K562 (cell line): ENCODE results near the gene SUDS3. TPM values are rescaled to one million over a fixed set of nuclear protein-coding genes. Genes with fewer than 3 reads are reported as not detected.

Experiments used
- ATAC-seq: fragments of 200-7000 bp; cut with Tn5 transposase; 3 replicates; pipeline ENCODE4 v1.9.1; 2020; ENCODE audit warnings: moderate library complexity
- BruUV-seq: library from RNA; stranded (reverse); fragments of 400-500 nt; replicated peaks from 2 replicates; lab custom pipeline; 2021; lab: Mats Ljungman, UMichigan
- CTCF ChIA-PET: fragments of 300-600 bp; formaldehyde crosslinking; extraction: SDS; loops from one replicate; lab custom pipeline; 2021; ENCODE audit warnings: low intra/inter-chr PET ratio; lab: Yijun Ruan, JAX
- POLR2A ChIA-PET: fragments of 300-600, 350-650 bp; sonication (Branson Sonifier 250); formaldehyde crosslinking; extraction: SDS; loops from one replicate; lab custom pipeline; 2021; ENCODE audit warnings: antibody characterized with exemption, inconsistent platforms; lab: Yijun Ruan, JAX
- DNase-seq, 4 experiments: peaks; one replicate each; pipeline versions ENCODE4 v3.0.0 to v3.0.0-alpha.2; 2011 to 2018; ENCODE audit warnings: low spot score in 3 of 4, mixed read lengths in 3 of 4; ENCODE audit errors: extremely low read depth in 1 of 4
- FAIRE-seq: peaks from 2 replicates; lab custom pipeline; 2011; peaks lifted over from hg19 to GRCh38; lab: Jason Lieb, UNC
- H2AFZ ChIP-seq: 2 replicates; pipeline ENCODE4 v1.6.0; 2011; ENCODE audit warnings: low read depth, low read length, control low read depth, inconsistent platforms
- H3K27ac ChIP-seq: fragments of 200-600 bp; 3 replicates; pipeline ENCODE4 v1.8.0; 2011; ENCODE audit warnings: low read depth, mild to moderate bottlenecking, control low read depth, inconsistent platforms, low read length, moderate library complexity, mixed read lengths; ENCODE audit errors: extremely low read depth
- H3K27me3 ChIP-seq, 2 experiments: fragments of 300-600 bp in 1 of 2; 2 replicates in 1 of 2; 3 replicates in 1 of 2; pipeline versions ENCODE4 v1.6.0 to v1.8.0; 2011; ENCODE audit warnings: inconsistent platforms in 2 of 2, low read length in 2 of 2, mild to moderate bottlenecking in 1 of 2, mixed read lengths in 1 of 2, moderate library complexity in 1 of 2; ENCODE audit not compliant: control insufficient read depth in 2 of 2, insufficient read depth in 2 of 2
- H3K36me3 ChIP-seq: fragments of 300-600 bp; 3 replicates; pipeline ENCODE4 v1.8.0; 2011; ENCODE audit warnings: mild to moderate bottlenecking, low read length, inconsistent platforms; ENCODE audit not compliant: control insufficient read depth, insufficient read depth
- H3K4me1 ChIP-seq, 2 experiments: fragments of 200-600 bp in 1 of 2; replicated peaks in 1 of 2; 2 replicates in 1 of 2; 3 replicates in 1 of 2; pipeline versions ENCODE4 v1.5.1 to v1.8.0; 2011; ENCODE audit warnings: inconsistent platforms in 2 of 2, low read length in 2 of 2, mild to moderate bottlenecking in 1 of 2, mixed read lengths in 1 of 2, moderate library complexity in 1 of 2; ENCODE audit not compliant: control insufficient read depth in 2 of 2, insufficient read depth in 2 of 2
- H3K4me2 ChIP-seq: 2 replicates; pipeline ENCODE4 v1.6.1; 2011; ENCODE audit warnings: low read length, control low read depth, inconsistent platforms, mixed read lengths; ENCODE audit not compliant: insufficient read depth
- H3K4me3 ChIP-seq: fragments of 200-600 bp; sonication (generic), shearing (Covaris generic); 2 replicates; pipeline ENCODE4 v1.5.1; 2016; ENCODE audit warnings: control low read depth, inconsistent platforms
- H3K79me2 ChIP-seq: fragments of 200-600 bp; 3 replicates; pipeline ENCODE4 v1.8.0; 2011; ENCODE audit warnings: low read length, inconsistent platforms; ENCODE audit not compliant: control insufficient read depth, insufficient read depth
- H3K9ac ChIP-seq, 2 experiments: 2 replicates each; pipeline versions ENCODE4 v1.6.0 to v1.6.1; 2011; ENCODE audit warnings: low read depth in 2 of 2, low read length in 2 of 2, control low read depth in 1 of 2, inconsistent platforms in 1 of 2, mild to moderate bottlenecking in 1 of 2, mixed read lengths in 1 of 2; ENCODE audit not compliant: insufficient read depth in 1 of 2
- H3K9me1 ChIP-seq: one replicate; pipeline ENCODE4 v1.6.0; 2011; ENCODE audit warnings: inconsistent platforms, mild to moderate bottlenecking, low read length, moderate library complexity; ENCODE audit not compliant: control insufficient read depth, insufficient read depth
- H3K9me3 ChIP-seq: replicated peaks from 2 replicates; pipeline ENCODE4 v1.5.1; 2011; ENCODE audit warnings: low read depth, low read length, inconsistent platforms; ENCODE audit not compliant: control insufficient read depth, insufficient read depth
- H4K20me1 ChIP-seq: replicated peaks from 2 replicates; pipeline ENCODE4 v1.6.1; 2011; ENCODE audit warnings: low read length, inconsistent platforms, mixed read lengths; ENCODE audit not compliant: control insufficient read depth, insufficient read depth
- CHD4 ChIP-seq: fragments of 200-600 bp; sonication (generic); IDR thresholded peaks from 3 replicates; pipeline ENCODE4 v1.6.1; 2012; ENCODE audit warnings: low read depth, mild to moderate bottlenecking, mixed read lengths, low read length, inconsistent platforms; ENCODE audit not compliant: insufficient read depth, insufficient replicate concordance, poor library complexity, severe bottlenecking
- HDAC3 ChIP-seq: fragments of 450-650 bp; IDR thresholded peaks from 2 replicates; pipeline ENCODE4 v1.6.1; 2018; ENCODE audit warnings: borderline replicate concordance, mild to moderate bottlenecking, moderate library complexity; ENCODE audit not compliant: partially characterized antibody
- MCM7 ChIP-seq, 2 experiments: fragments of 450-650 bp; IDR thresholded peaks; 2 replicates each; pipeline ENCODE4 v1.6.1; 2016 to 2018
- PKNOX1 ChIP-seq: fragments of 450-650 bp; IDR thresholded peaks from 2 replicates; pipeline ENCODE4 v1.6.1; 2016
- PPARD ChIP-seq: fragments of 250-450 bp; sonication (Bioruptor Pico); IDR thresholded peaks from 2 replicates; pipeline ENCODE4 v1.8.0; 2022; ENCODE audit warnings: inconsistent platforms, mild to moderate bottlenecking, moderate library complexity
- ZNF511 ChIP-seq: sonication (generic); formaldehyde crosslinking; IDR thresholded peaks from 2 replicates; pipeline ENCODE4 v1.8.0; 2022; ENCODE audit warnings: mild to moderate bottlenecking, missing genetic modification reagents
- WGBS: fragments of 100-300 bp; shearing (Covaris generic); methylation state at CpG from one replicate; pipeline ENCODE4 v1.1.6; 2016; ENCODE audit warnings: low coverage, mixed read lengths; ENCODE audit not compliant: insufficient coverage; ENCODE audit errors: missing lambda C conversion rate; 5-methylcytosine and 5-hydroxymethylcytosine counted together
- in situ Hi-C: fragments of 300-500 bp; cut with MboI; formaldehyde crosslinking; loops from 4 replicates; pipeline ENCODE4 v1.15.0; 2018; ENCODE audit warnings: inconsistent platforms, mixed read lengths
- intact Hi-C: fragments of 100-400 bp; cut with micrococcal nuclease; formaldehyde crosslinking; loops from 2 replicates; pipeline ENCODE4 v1.14.2; 2022
- polyA plus RNA-seq, 8 experiments: library from polyadenylated mRNA; depleted of rRNA in 4 of 8; stranded (reverse) in 5 of 8; unstranded in 3 of 8; fragments of >200 nt; fragmentation: Nextera tagmentation in 2 of 8; fragmentation: Illumina TruSeq in 1 of 8; extraction: Ambion mirVana in 2 of 8; extraction: Trizol in 1 of 8; gene quantifications; 2 replicates each; pipeline versions ENCODE4 v1.2.1 to v1.2.3, GENCODE V29; 2011 to 2014; ENCODE audit warnings: inconsistent platforms in 1 of 8, missing spikeins in 1 of 8
- total RNA-seq, 7 experiments: library from RNA; depleted of rRNA in 6 of 7; stranded (reverse); fragments of >200 nt in 6 of 7; fragmentation: Illumina TruSeq in 2 of 7; extraction: Trizol in 2 of 7; gene quantifications; 2 replicates each; pipeline versions ENCODE4 v1.2.1 to v1.2.3, GENCODE V29; 2011 to 2021; ENCODE audit warnings: low replicate concordance in 1 of 7
- TF ChIP-seq, protein P1 (sequence below), 2 experiments: fragments of 450-650 bp; IDR thresholded peaks; 2 replicates each; pipeline ENCODE4 v1.6.1; 2018; ENCODE audit warnings: mild to moderate bottlenecking in 2 of 2, low read depth in 1 of 2; ENCODE audit not compliant: partially characterized antibody in 2 of 2
- TF ChIP-seq, protein P2 (sequence below), 3 experiments: fragments of 200-800 bp in 1 of 3; sonication (Bioruptor generic) in 1 of 3; sonication (generic) in 1 of 3; formaldehyde crosslinking in 1 of 3; IDR thresholded peaks; 2 replicates each; pipeline versions ENCODE4 v1.6.1 to v1.8.0; 2016 to 2022; ENCODE audit warnings: mild to moderate bottlenecking in 2 of 3, missing compliant biosample characterization in 2 of 3, missing genetic modification characterization in 2 of 3, missing genetic modification reagents in 1 of 3

The SUDS3 gene
- total and polyA plus RNA-seq, 9 of the 15 experiments (the other 6 are each of a cell fraction or from before 2014, with no cell fraction given) = 6.6 to 30.5 (median 23.3) TPM

DNA sequence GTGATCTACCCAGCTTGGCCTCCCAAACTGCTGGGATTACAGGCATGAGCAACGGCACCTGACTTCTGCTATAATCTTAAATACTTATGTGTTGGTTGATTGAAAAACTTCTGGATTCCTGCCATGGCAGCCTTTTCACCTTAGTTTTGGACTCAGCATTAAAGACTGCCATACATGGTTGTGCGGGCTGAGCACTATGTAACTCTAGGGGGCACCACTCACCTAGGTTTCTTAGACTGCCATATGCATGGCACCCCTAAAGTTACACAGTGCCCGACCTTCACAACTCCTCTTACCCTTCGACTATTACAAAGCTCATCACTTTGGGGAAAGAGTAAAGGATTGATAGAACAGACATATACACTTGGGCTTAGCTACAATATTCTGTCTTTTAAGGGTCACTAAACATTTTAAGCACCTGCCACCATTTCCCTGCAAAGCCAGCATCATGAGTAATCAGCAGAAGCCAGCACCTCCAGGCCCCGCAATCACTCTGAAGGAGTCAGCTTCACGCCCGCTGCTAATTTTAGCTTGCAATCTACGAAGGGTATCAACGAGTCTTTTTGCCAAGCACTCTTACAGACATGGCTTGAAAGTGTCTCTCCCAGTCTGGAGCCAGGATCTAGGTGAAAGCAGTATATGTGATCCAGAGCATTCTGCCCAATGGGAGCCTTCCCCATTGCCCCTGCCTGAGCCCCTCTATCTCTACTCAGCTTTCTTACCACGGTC, 59.8 kb downstream of the SUDS3 start (continued):
- TF ChIP-seq MCM7 (IDR thresholded peaks at IDR 0.05) (no peak), PPARD (CRISPR knock-in tag) (no peak), CHD4 (no peak), HDAC3 (no peak)
- TF ChIP-seq, protein P1, sequence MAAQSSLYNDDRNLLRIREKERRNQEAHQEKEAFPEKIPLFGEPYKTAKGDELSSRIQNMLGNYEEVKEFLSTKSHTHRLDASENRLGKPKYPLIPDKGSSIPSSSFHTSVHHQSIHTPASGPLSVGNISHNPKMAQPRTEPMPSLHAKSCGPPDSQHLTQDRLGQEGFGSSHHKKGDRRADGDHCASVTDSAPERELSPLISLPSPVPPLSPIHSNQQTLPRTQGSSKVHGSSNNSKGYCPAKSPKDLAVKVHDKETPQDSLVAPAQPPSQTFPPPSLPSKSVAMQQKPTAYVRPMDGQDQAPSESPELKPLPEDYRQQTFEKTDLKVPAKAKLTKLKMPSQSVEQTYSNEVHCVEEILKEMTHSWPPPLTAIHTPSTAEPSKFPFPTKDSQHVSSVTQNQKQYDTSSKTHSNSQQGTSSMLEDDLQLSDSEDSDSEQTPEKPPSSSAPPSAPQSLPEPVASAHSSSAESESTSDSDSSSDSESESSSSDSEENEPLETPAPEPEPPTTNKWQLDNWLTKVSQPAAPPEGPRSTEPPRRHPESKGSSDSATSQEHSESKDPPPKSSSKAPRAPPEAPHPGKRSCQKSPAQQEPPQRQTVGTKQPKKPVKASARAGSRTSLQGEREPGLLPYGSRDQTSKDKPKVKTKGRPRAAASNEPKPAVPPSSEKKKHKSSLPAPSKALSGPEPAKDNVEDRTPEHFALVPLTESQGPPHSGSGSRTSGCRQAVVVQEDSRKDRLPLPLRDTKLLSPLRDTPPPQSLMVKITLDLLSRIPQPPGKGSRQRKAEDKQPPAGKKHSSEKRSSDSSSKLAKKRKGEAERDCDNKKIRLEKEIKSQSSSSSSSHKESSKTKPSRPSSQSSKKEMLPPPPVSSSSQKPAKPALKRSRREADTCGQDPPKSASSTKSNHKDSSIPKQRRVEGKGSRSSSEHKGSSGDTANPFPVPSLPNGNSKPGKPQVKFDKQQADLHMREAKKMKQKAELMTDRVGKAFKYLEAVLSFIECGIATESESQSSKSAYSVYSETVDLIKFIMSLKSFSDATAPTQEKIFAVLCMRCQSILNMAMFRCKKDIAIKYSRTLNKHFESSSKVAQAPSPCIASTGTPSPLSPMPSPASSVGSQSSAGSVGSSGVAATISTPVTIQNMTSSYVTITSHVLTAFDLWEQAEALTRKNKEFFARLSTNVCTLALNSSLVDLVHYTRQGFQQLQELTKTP (IDR thresholded peaks at IDR 0.05; ENCODE audit: low read depth in 1 of 2, partially characterized antibody in 2 of 2) = no peak

DNA sequence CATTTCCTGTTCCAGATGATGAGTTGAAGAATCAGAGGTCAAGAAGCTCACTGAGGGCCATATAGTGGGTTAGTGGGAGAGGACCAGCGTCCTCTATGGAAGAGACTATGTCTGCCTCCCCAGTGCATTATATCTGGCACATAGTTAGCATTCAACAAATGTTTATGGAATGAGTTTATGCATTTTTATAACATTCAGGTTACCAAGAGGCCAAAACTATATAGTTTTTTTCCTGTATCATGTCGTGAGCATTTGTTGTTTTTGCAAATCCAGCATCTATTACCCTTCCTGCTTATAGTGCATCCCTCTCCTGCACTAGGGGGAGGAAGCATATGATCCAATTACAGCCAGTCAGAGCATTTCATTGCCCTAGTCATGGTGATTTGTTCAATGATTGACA, 60.6 kb downstream of the SUDS3 start:
- POLR2A ChIA-PET = no interaction called here
- Histone ChIP-seq H3K36me3 (no peaks in the 10 kb centered on the region), H2AFZ (no peak overlapping the region), H3K4me3 (no peak overlapping the region), H3K4me2 (no peak overlapping the region), H3K9me1 (no peaks in the 10 kb centered on the region), H3K9ac (no peak overlapping the region), H4K20me1 (no peaks in the 10 kb centered on the region), H3K27ac (no peak overlapping the region), H3K9me3 (no peaks in the 10 kb centered on the region), H3K4me1 (no peaks in the 10 kb centered on the region), H3K79me2 (no peaks in the 10 kb centered on the region), H3K27me3 (peaks cover 0 to 6% of the 10 kb centered on the region in 2 experiments; a peak in 1 of 5 replicates)
- BruUV-seq = no TSS peak
- DNase-seq (no peak), FAIRE-seq (no peak), ATAC-seq (no peak)
- intact Hi-C loops = no loop called here
- peak; percentile 34; the same call in 1 of the 2 replicates for TF ChIP-seq PKNOX1
- TF ChIP-seq, protein P2, sequence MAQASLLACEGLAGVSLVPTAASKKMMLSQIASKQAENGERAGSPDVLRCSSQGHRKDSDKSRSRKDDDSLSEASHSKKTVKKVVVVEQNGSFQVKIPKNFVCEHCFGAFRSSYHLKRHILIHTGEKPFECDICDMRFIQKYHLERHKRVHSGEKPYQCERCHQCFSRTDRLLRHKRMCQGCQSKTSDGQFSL (CRISPR knock-in tag; IDR thresholded peaks at IDR 0.05) = no peak
- TF ChIP-seq, protein P2 (tag; IDR thresholded peaks at IDR 0.05) = no peak
- TF ChIP-seq ZNF511 (CRISPR knock-in tag) = no peak
- in situ Hi-C loops = no loop called here
- CTCF ChIA-PET = no interaction called here
- 0% methylated on average over 2 of the region's 2 CpGs for WGBS
